PC-9 (cell line): ENCODE measurements around the gene SLC35F4. TPM values are rescaled to one million over a fixed set of nuclear protein-coding genes. Genes with fewer than 3 reads are reported as not detected.

ENCODE experiments used
- BruUV-seq: library from RNA; stranded (reverse); fragments of 400-500 nt; replicated peaks from 2 replicates; lab custom pipeline; 2021; lab: Mats Ljungman, UMichigan
- CTCF ChIA-PET: fragments of 300-600 bp; sonication (Branson Sonifier 250); formaldehyde crosslinking; loops from one replicate; lab custom pipeline; 2022; ENCODE audit warnings: antibody characterized with exemption; lab: Charles Lee
- POLR2A ChIA-PET: fragments of 300-600 bp; sonication (Branson Sonifier 250); formaldehyde crosslinking; loops from one replicate; lab custom pipeline; 2022; ENCODE audit warnings: antibody characterized with exemption; ENCODE audit not compliant: unreplicated experiment; lab: Charles Lee
- DNase-seq, 2 experiments: peaks; one replicate each; pipeline versions ENCODE4 v3.0.0 to v3.0.0-alpha.2; 2015 to 2022; ENCODE audit warnings: mixed read lengths in 1 of 2
- H2AFZ ChIP-seq: fragments of 200-600 bp; sonication (generic); 2 replicates; pipeline ENCODE4 v1.8.1; 2017; ENCODE audit warnings: antibody characterized with exemption
- H3F3A ChIP-seq: fragments of 200-600 bp; sonication (generic); 2 replicates; pipeline ENCODE4 v1.8.1; 2017; ENCODE audit warnings: antibody characterized with exemption, mild to moderate bottlenecking, low read depth; ENCODE audit not compliant: insufficient read depth
- H3K27ac ChIP-seq: fragments of 200-600 bp; sonication (generic); 2 replicates; pipeline ENCODE4 v1.6.1; 2016; ENCODE audit warnings: mixed run types
- H3K27me3 ChIP-seq: fragments of 200-600 bp; sonication (generic); 2 replicates; pipeline ENCODE4 v1.6.1; 2016; ENCODE audit warnings: low read depth, mixed run types; ENCODE audit not compliant: insufficient read depth
- H3K36me3 ChIP-seq: fragments of 200-600 bp; sonication (generic); 2 replicates; pipeline ENCODE4 v1.6.1; 2016; ENCODE audit warnings: low read depth, mixed run types
- H3K4me1 ChIP-seq: fragments of 200-600 bp; sonication (generic); replicated peaks from 2 replicates; pipeline ENCODE4 v1.6.1; 2016; ENCODE audit warnings: mixed run types; ENCODE audit not compliant: insufficient read depth
- H3K4me2 ChIP-seq: fragments of 200-600 bp; sonication (generic); 2 replicates; pipeline ENCODE4 v1.6.1; 2017; ENCODE audit warnings: mixed run types
- H3K4me3 ChIP-seq: fragments of 200-600 bp; sonication (generic); 2 replicates; pipeline ENCODE4 v1.6.1; 2016; ENCODE audit warnings: mixed run types
- H3K79me2 ChIP-seq: fragments of 200-600 bp; sonication (generic); 2 replicates; pipeline ENCODE4 v1.6.1; 2017; ENCODE audit warnings: low read depth, mixed run types
- H3K9me2 ChIP-seq: fragments of 200-600 bp; sonication (generic); 2 replicates; pipeline ENCODE4 v1.8.1; 2017; ENCODE audit warnings: mild to moderate bottlenecking; ENCODE audit not compliant: insufficient read depth
- H3K9me3 ChIP-seq: fragments of 200-600 bp; sonication (generic); 2 replicates; pipeline ENCODE4 v1.8.1; 2016; ENCODE audit warnings: low read depth; ENCODE audit not compliant: insufficient read depth
- H4K20me1 ChIP-seq: fragments of 200-600 bp; sonication (generic); 2 replicates; pipeline ENCODE4 v1.8.1; 2017; ENCODE audit not compliant: insufficient read depth
- EZH2 ChIP-seq: fragments of 200-600 bp; sonication (generic); IDR thresholded peaks from 2 replicates; pipeline ENCODE4 v1.8.0; 2017; ENCODE audit warnings: antibody characterized with exemption, low read depth
- intact Hi-C: fragments of 100-400 bp; cut with micrococcal nuclease; formaldehyde crosslinking; loops from one replicate; pipeline ENCODE4 v1.10.0; 2022; ENCODE audit not compliant: unreplicated experiment
- total RNA-seq: library from RNA; stranded (reverse); gene quantifications from 2 replicates; pipeline ENCODE4 v1.2.3, GENCODE V29; 2021
- TF ChIP-seq, protein P1 (sequence below): fragments of 200-600 bp; sonication (generic); conservative IDR thresholded peaks from 2 replicates; pipeline ENCODE4 v1.6.1; 2017; ENCODE audit warnings: mixed run types, antibody characterized with exemption, mild to moderate bottlenecking, moderate library complexity

The SLC35F4 gene
- total RNA-seq, 1 experiment from 2014 or later = not detected

DNA sequence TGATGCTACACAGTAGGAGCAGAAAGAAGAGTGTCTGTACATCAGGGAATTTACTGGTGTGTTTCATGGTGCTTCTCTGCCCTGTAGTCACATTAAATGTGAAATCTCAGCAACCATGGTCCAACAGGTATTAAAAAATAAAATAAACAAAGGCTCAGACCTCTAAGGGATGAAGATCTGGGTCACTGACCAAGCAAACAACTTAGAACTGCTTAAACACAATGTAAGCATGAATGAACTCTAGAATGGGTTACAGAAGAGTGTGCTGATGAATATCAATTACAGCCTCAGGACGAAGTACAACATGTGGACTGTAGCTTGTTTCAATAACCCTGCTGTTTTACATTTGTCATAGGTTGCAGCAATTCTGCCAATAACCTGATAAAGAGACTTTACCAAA, 47.4 kb downstream of the SLC35F4 start:
- Histone ChIP-seq H3K9me2 (no peaks in the 10 kb centered on the region), H3K4me1 (no peaks in the 10 kb centered on the region), H2AFZ (no peak overlapping the region), H4K20me1 (no peaks in the 10 kb centered on the region), H3K4me3 (no peak overlapping the region), H3K27me3 (no peaks in the 10 kb centered on the region), H3K36me3 (no peaks in the 10 kb centered on the region), H3K79me2 (no peaks in the 10 kb centered on the region), H3K9me3 (no peaks in the 10 kb centered on the region), H3K27ac (no peak overlapping the region), H3F3A (no peaks in the 10 kb centered on the region), H3K4me2 (no peak overlapping the region)
- ChIA-PET CTCF (no interaction called here), POLR2A (no interaction called here)
- TF ChIP-seq EZH2 = no peak
- TF ChIP-seq, protein P1, sequence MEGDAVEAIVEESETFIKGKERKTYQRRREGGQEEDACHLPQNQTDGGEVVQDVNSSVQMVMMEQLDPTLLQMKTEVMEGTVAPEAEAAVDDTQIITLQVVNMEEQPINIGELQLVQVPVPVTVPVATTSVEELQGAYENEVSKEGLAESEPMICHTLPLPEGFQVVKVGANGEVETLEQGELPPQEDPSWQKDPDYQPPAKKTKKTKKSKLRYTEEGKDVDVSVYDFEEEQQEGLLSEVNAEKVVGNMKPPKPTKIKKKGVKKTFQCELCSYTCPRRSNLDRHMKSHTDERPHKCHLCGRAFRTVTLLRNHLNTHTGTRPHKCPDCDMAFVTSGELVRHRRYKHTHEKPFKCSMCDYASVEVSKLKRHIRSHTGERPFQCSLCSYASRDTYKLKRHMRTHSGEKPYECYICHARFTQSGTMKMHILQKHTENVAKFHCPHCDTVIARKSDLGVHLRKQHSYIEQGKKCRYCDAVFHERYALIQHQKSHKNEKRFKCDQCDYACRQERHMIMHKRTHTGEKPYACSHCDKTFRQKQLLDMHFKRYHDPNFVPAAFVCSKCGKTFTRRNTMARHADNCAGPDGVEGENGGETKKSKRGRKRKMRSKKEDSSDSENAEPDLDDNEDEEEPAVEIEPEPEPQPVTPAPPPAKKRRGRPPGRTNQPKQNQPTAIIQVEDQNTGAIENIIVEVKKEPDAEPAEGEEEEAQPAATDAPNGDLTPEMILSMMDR = no peak
- DNase-seq = no peak
- BruUV-seq = no TSS peak
- intact Hi-C loops = no loop called here

DNA sequence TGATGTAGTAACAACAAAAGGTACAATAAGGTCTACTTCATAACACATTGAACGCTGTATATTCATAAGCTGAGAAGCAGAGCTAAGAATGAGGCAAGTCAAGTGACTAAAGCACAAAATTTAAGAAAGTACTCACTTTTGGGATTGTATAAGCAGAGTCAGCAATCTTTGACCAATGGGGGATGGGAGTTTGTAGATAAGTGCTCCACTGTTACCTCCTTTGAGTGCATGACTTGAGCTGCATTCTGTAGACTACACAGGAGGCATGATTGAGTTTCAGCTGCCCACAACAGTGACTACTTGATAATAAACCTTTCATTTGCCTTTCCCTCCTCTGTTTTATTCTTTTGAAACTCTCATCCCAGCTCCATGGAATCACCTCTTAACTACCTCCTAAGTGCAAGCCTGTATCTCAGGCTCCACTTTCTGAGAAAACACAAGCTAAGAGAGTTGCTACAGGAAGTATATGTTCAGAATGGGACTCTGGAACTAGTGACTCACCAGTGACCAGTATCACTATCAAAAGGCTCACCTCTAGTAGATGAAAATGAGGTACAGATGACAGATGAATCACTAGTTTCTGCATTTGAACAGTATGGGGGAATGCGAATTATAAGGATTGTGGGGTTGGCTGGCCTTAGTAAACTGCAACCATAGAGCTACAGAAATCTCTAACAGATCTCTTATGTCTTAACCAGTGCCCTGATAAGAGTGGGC, 49.2 kb downstream of the SLC35F4 start:
- DNase-seq = no peak
- Histone ChIP-seq H4K20me1 (no peaks in the 10 kb centered on the region), H3K4me2 (no peak overlapping the region), H3K4me3 (no peak overlapping the region), H3F3A (no peaks in the 10 kb centered on the region), H3K79me2 (no peaks in the 10 kb centered on the region), H3K27ac (no peak overlapping the region), H3K9me3 (no peaks in the 10 kb centered on the region), H3K9me2 (no peaks in the 10 kb centered on the region), H3K27me3 (no peaks in the 10 kb centered on the region), H3K36me3 (no peaks in the 10 kb centered on the region), H3K4me1 (no peaks in the 10 kb centered on the region), H2AFZ (no peak overlapping the region)
- TF ChIP-seq EZH2 = no peak
- TF ChIP-seq, protein P1 = no peak
- no TSS peak for BruUV-seq
- intact Hi-C loops = no loop called here
- CTCF ChIA-PET = no interaction called here
- POLR2A ChIA-PET = no interaction called here

DNA sequence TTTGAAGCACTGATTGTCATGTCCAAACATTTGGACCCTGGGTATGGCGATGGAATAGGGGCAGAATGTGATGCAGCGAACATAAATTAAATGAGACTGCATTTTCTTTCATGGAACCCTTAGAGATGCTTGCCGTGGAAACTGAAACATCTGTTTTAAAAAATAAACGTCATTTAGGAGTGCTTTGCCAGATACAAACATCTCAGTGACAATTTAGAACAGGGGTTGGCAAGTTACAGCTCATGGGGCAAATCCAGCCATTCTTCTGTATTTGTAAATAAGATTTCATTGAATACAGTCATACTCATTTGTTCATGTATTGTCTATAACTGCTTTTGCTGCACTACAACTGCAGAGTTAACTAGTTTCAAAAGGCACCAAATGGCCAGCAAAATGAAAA, 51.2 kb downstream of the SLC35F4 start:
- no peak overlapping the region for H3K4me3 ChIP-seq
- no peak for TF ChIP-seq EZH2
- TF ChIP-seq, protein P1 = no peak
- CTCF ChIA-PET = no interaction called here
- intact Hi-C loops = no loop called here
- H3K27me3 ChIP-seq = no peaks in the 10 kb centered on the region
- no peak for DNase-seq
- H3K9me3 ChIP-seq = no peaks in the 10 kb centered on the region
- BruUV-seq = no TSS peak
- no peaks in the 10 kb centered on the region for H3K79me2 ChIP-seq
- no peaks in the 10 kb centered on the region for H4K20me1 ChIP-seq
- no peak overlapping the region for H3K4me2 ChIP-seq
- no peak overlapping the region for H2AFZ ChIP-seq
- POLR2A ChIA-PET = no interaction called here
- no peaks in the 10 kb centered on the region for H3K9me2 ChIP-seq
- no peak overlapping the region for H3K27ac ChIP-seq
- H3F3A ChIP-seq = no peaks in the 10 kb centered on the region
- no peaks in the 10 kb centered on the region for H3K4me1 ChIP-seq
- no peaks in the 10 kb centered on the region for H3K36me3 ChIP-seq
